Skeletal muscle satellite cell (primary cell): ENCODE data around the gene TAF11L2. TPM values are rescaled to one million over a fixed set of nuclear protein-coding genes. Genes with fewer than 3 reads are reported as not detected.
"Not testable (repeated sequence)": the region's sequence is repeated elsewhere in the genome, so short reads cannot be mapped to it uniquely, and the experiment has no call there.

Experiments used
- H3K27me3 ChIP-seq: 2 replicates; pipeline ENCODE4 v1.7.0; 2013; ENCODE audit warnings: low read length; ENCODE audit not compliant: control insufficient read depth, insufficient read depth
- H3K36me3 ChIP-seq: 2 replicates; pipeline ENCODE4 v1.7.0; 2013; ENCODE audit warnings: mild to moderate bottlenecking, control low read depth, low read length; ENCODE audit not compliant: insufficient read depth
- H3K4me1 ChIP-seq: 2 replicates; pipeline ENCODE4 v1.7.0; 2013; ENCODE audit warnings: low read length; ENCODE audit not compliant: control insufficient read depth, insufficient read depth
- H3K4me2 ChIP-seq: 2 replicates; pipeline ENCODE4 v1.7.0; 2013; ENCODE audit warnings: mild to moderate bottlenecking, low read length
- H3K4me3 ChIP-seq: 2 replicates; pipeline ENCODE4 v1.7.0; 2013; ENCODE audit warnings: low read length
- H3K9ac ChIP-seq: 2 replicates; pipeline ENCODE4 v1.7.0; 2013; ENCODE audit warnings: mild to moderate bottlenecking, low read depth, low read length, moderate library complexity
- H3K9me3 ChIP-seq: replicated peaks from 2 replicates; pipeline ENCODE4 v1.7.0; 2013; ENCODE audit warnings: mild to moderate bottlenecking, control low read depth, low read length
- small RNA-seq: library from RNA; depleted of rRNA; stranded (forward); fragments of <200 nt; gene quantifications from one replicate; pipeline ENCODE3, GENCODE V24; 2012

TAF11L2 gene

DNA sequence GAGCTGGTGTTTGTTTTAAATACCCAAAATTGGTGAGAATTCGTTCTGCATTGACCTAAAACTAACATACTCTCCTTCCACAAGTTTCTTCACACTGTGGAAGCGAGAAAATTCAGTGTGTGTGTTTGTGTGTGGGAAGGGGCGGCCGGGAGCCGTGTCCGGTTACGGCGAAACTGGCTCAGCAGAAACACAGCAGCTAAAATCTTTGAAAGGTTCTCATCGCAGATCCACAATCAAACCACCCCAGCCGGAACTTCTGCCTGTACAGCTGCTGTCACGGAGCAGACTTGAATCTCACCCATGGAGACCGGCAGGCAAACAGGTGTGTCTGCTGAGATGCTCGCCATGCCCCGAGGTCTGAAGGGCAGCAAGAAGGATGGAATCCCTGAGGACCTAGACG, 30.3 kb downstream of the TAF11L2 start, which contains the start of gene TAF11L6:
TSS of gene TAF11L6 (plus strand) at position 301 of the 400 bp plus-strand sequence.
- H3K27me3 ChIP-seq, H3K4me3 ChIP-seq, H3K9ac ChIP-seq, H3K4me2 ChIP-seq, H3K9me3 ChIP-seq, H3K36me3 ChIP-seq, H3K4me1 ChIP-seq: not testable (repeated sequence)

Small RNAs within 50 kb of the gene (small RNA-seq; reads per million reads assigned to genes)
- gene AC106774.3, result not detected
